Measurements from ENCODE around the gene CTR9.

GRCh38 chr11:10716122-10716521, 34.9 kb upstream of the CTR9 start:
- TF ChIP-seq, protein P1, sequence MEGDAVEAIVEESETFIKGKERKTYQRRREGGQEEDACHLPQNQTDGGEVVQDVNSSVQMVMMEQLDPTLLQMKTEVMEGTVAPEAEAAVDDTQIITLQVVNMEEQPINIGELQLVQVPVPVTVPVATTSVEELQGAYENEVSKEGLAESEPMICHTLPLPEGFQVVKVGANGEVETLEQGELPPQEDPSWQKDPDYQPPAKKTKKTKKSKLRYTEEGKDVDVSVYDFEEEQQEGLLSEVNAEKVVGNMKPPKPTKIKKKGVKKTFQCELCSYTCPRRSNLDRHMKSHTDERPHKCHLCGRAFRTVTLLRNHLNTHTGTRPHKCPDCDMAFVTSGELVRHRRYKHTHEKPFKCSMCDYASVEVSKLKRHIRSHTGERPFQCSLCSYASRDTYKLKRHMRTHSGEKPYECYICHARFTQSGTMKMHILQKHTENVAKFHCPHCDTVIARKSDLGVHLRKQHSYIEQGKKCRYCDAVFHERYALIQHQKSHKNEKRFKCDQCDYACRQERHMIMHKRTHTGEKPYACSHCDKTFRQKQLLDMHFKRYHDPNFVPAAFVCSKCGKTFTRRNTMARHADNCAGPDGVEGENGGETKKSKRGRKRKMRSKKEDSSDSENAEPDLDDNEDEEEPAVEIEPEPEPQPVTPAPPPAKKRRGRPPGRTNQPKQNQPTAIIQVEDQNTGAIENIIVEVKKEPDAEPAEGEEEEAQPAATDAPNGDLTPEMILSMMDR (IDR thresholded peaks at IDR 0.05) = no peak
- no peak for TF ChIP-seq TEAD4 (IDR thresholded peaks at IDR 0.05; ENCODE audit: borderline replicate concordance, insufficient read depth)
- TF ChIP-seq MAX (IDR thresholded peaks at IDR 0.05; ENCODE audit: low read depth) = no peak
- no peak for TF ChIP-seq PBX3 (IDR thresholded peaks at IDR 0.05)

All from SK-N-SH (cell line).